H9 (cell line): ENCODE measurements around the gene BIK. TPM values are rescaled to one million over a fixed set of nuclear protein-coding genes. Genes with fewer than 3 reads are reported as not detected.

Source experiments
- DNase-seq: peaks from one replicate; pipeline ENCODE4 v3.0.0-alpha.2; 2017
- H2AFZ ChIP-seq: one replicate; pipeline ENCODE4 v1.6.1; 2013; ENCODE audit warnings: mild to moderate bottlenecking, low read length, control low read depth, moderate library complexity
- H2AK5ac ChIP-seq: 2 replicates; pipeline ENCODE4 v1.6.1; 2013; ENCODE audit warnings: low read length, control low read depth, mixed read lengths; ENCODE audit not compliant: insufficient read length
- H2BK120ac ChIP-seq: one replicate; pipeline ENCODE4 v1.6.1; 2013; ENCODE audit warnings: low read depth, mild to moderate bottlenecking, low read length, control low read depth, inconsistent platforms; ENCODE audit not compliant: poor library complexity, severe bottlenecking
- H2BK12ac ChIP-seq: 2 replicates; pipeline ENCODE4 v1.6.1; 2013; ENCODE audit warnings: low read length, control low read depth, mixed read lengths, low read depth; ENCODE audit not compliant: insufficient read length
- H2BK15ac ChIP-seq: 2 replicates; pipeline ENCODE4 v1.6.1; 2013; ENCODE audit warnings: low read depth, low read length, control low read depth
- H2BK20ac ChIP-seq: one replicate; pipeline ENCODE4 v1.6.1; 2013; ENCODE audit warnings: low read depth, mild to moderate bottlenecking, low read length, control low read depth, inconsistent platforms; ENCODE audit not compliant: poor library complexity, severe bottlenecking
- H2BK5ac ChIP-seq: 2 replicates; pipeline ENCODE4 v1.6.1; 2013; ENCODE audit warnings: low read length, control low read depth, mixed read lengths; ENCODE audit not compliant: insufficient read length
- H3K14ac ChIP-seq: 2 replicates; pipeline ENCODE4 v1.6.1; 2013; ENCODE audit warnings: low read length, control low read depth; ENCODE audit not compliant: insufficient read depth
- H3K18ac ChIP-seq: 2 replicates; pipeline ENCODE4 v1.6.1; 2013; ENCODE audit warnings: low read depth, mild to moderate bottlenecking, mixed read lengths, low read length, control low read depth; ENCODE audit not compliant: insufficient read length
- H3K23ac ChIP-seq: 2 replicates; pipeline ENCODE4 v1.6.1; 2013; ENCODE audit warnings: low read length, control low read depth, mixed read lengths, low read depth; ENCODE audit not compliant: insufficient read length
- H3K23me2 ChIP-seq: 2 replicates; pipeline ENCODE4 v1.6.1; 2013; ENCODE audit warnings: low read depth, mild to moderate bottlenecking, mixed read lengths, low read length, control low read depth; ENCODE audit not compliant: insufficient read length, poor library complexity, severe bottlenecking
- H3K27ac ChIP-seq: 2 replicates; pipeline ENCODE4 v1.5.1; 2013; ENCODE audit warnings: low read length, control low read depth, mixed read lengths, low read depth; ENCODE audit not compliant: insufficient read length
- H3K27me3 ChIP-seq: 2 replicates; pipeline ENCODE4 v1.6.1; 2013; ENCODE audit warnings: low read length, control low read depth, inconsistent platforms; ENCODE audit not compliant: insufficient read depth
- H3K4ac ChIP-seq: 2 replicates; pipeline ENCODE4 v1.6.1; 2013; ENCODE audit warnings: low read depth, mild to moderate bottlenecking, control low read depth, inconsistent platforms, low read length, moderate library complexity
- H3K4me1 ChIP-seq: 2 replicates; pipeline ENCODE4 v1.6.1; 2013; ENCODE audit warnings: low read length, control low read depth, inconsistent platforms; ENCODE audit not compliant: insufficient read depth
- H3K4me2 ChIP-seq: 2 replicates; pipeline ENCODE4 v1.6.1; 2013; ENCODE audit warnings: low read length, control low read depth, mixed read lengths; ENCODE audit not compliant: insufficient read length, insufficient read depth
- H3K56ac ChIP-seq: 2 replicates; pipeline ENCODE4 v1.6.1; 2013; ENCODE audit warnings: low read depth, mild to moderate bottlenecking, mixed read lengths, low read length, control low read depth; ENCODE audit not compliant: insufficient read length
- H3K79me1 ChIP-seq: 2 replicates; pipeline ENCODE4 v1.6.1; 2013; ENCODE audit warnings: low read depth, mild to moderate bottlenecking, moderate library complexity, low read length, control low read depth, inconsistent platforms; ENCODE audit not compliant: insufficient read depth, poor library complexity, severe bottlenecking
- H3K79me2 ChIP-seq: 2 replicates; pipeline ENCODE4 v1.6.1; 2013; ENCODE audit warnings: low read length, control low read depth, inconsistent platforms; ENCODE audit not compliant: insufficient read depth
- H3K9ac ChIP-seq: 2 replicates; pipeline ENCODE4 v1.6.1; 2013; ENCODE audit warnings: low read length, control low read depth, mixed read lengths; ENCODE audit not compliant: insufficient read length; ENCODE audit errors: extremely low read depth
- H3K9me3 ChIP-seq: one replicate; pipeline ENCODE4 v1.6.1; 2013; ENCODE audit warnings: low read depth, low read length, inconsistent platforms; ENCODE audit not compliant: control insufficient read depth
- H3T11ph ChIP-seq: one replicate; pipeline ENCODE4 v1.6.1; 2013; ENCODE audit warnings: mild to moderate bottlenecking, low read length, control low read depth, inconsistent platforms
- H4K20me1 ChIP-seq: one replicate; pipeline ENCODE4 v1.6.1; 2013; ENCODE audit not compliant: control insufficient read depth, insufficient read length, insufficient read depth
- H4K5ac ChIP-seq: 2 replicates; pipeline ENCODE4 v1.6.1; 2013; ENCODE audit warnings: low read depth, mild to moderate bottlenecking, mixed read lengths, low read length, control low read depth; ENCODE audit not compliant: insufficient read length
- H4K8ac ChIP-seq: replicated peaks from 2 replicates; pipeline ENCODE4 v1.6.1; 2013; ENCODE audit warnings: low read length, control low read depth, mixed read lengths, low read depth; ENCODE audit not compliant: insufficient read length
- H4K91ac ChIP-seq: 2 replicates; pipeline ENCODE4 v1.6.1; 2013; ENCODE audit warnings: low read depth, mild to moderate bottlenecking, moderate library complexity, mixed read lengths, low read length, control low read depth; ENCODE audit not compliant: insufficient read length
- H3K27ac Mint-ChIP-seq, 3 experiments: 2 replicates in 2 of 3; 3 replicates in 1 of 3; pipeline ENCODE4 v1.8.0; 2020 to 2021; ENCODE audit warnings: mixed read lengths in 3 of 3, mild to moderate bottlenecking in 1 of 3, moderate library complexity in 1 of 3
- H3K27me3 Mint-ChIP-seq: 2 replicates; pipeline ENCODE4 v1.8.0; 2021; ENCODE audit warnings: low read depth, mild to moderate bottlenecking, moderate library complexity, mixed read lengths
- H3K36me3 Mint-ChIP-seq, 3 experiments: 2 replicates in 2 of 3; 3 replicates in 1 of 3; pipeline ENCODE4 v1.8.0; 2020 to 2021; ENCODE audit warnings: low read depth in 3 of 3, mixed read lengths in 3 of 3; ENCODE audit not compliant: insufficient read depth in 1 of 3
- H3K4me1 Mint-ChIP-seq, 2 experiments: 2 replicates each; pipeline ENCODE4 v1.8.0; 2020; ENCODE audit warnings: mixed read lengths in 2 of 2
- H3K4me3 Mint-ChIP-seq, 2 experiments: 2 replicates in 1 of 2; 3 replicates in 1 of 2; pipeline ENCODE4 v1.8.0; 2020 to 2021; ENCODE audit warnings: mild to moderate bottlenecking in 2 of 2, mixed read lengths in 2 of 2, moderate library complexity in 1 of 2
- H3K9me3 Mint-ChIP-seq, 2 experiments: 2 replicates in 1 of 2; 3 replicates in 1 of 2; pipeline ENCODE4 v1.8.0; 2020; ENCODE audit warnings: mild to moderate bottlenecking in 2 of 2, mixed read lengths in 2 of 2, moderate library complexity in 1 of 2
- CTCF ChIP-seq: fragments of 200-600 bp; sonication (generic); conservative IDR thresholded peaks from 3 replicates; pipeline ENCODE4 v1.8.0; 2021; ENCODE audit warnings: antibody characterized with exemption, mild to moderate bottlenecking
- WGBS: extraction: QIAGEN DNeasy Blood & Tissue Kit; methylation state at CpG from one replicate; pipeline ENCODE4 v1.1.7; 2013; ENCODE audit warnings: missing lambda C conversion rate, low lambda C conversion rate, mixed read lengths; ENCODE audit not compliant: insufficient read length; ENCODE audit errors: extremely low coverage; 5-methylcytosine and 5-hydroxymethylcytosine counted together
- total RNA-seq: library from RNA; stranded (reverse); gene quantifications from 2 replicates; pipeline ENCODE4 v1.2.1, GENCODE V29; 2021

BIK gene
- total RNA-seq, 1 experiment from 2014 or later: 8.3 TPM

GRCh38 chr22:43171607-43172006 lies 61.1 kb downstream of the BIK start:
- no CpG with 5 or more reads among the region's 12 CpGs for WGBS
- no peak overlapping the region for H3K18ac ChIP-seq
- Mint-ChIP-seq H3K4me3 (no peak overlapping the region), H3K36me3 (peaks cover 21 to 77% (median 75%) of the 10 kb centered on the region in 3 experiments; a peak in 6 of 7 replicates), H3K4me1 (no peaks in the 10 kb centered on the region), H3K27me3 (no peaks in the 10 kb centered on the region), H3K27ac (no peak overlapping the region), H3K9me3 (no peaks in the 10 kb centered on the region)
- no peak for DNase-seq
- no peak overlapping the region for H4K8ac ChIP-seq
- no peak overlapping the region for H2AK5ac ChIP-seq
- H3T11ph ChIP-seq: no peak overlapping the region
- H4K5ac ChIP-seq: no peak overlapping the region
- H2BK12ac ChIP-seq: no peak overlapping the region
- no peaks in the 10 kb centered on the region for H3K23me2 ChIP-seq
- H3K79me1 ChIP-seq: no peaks in the 10 kb centered on the region
- no peak overlapping the region for H2AFZ ChIP-seq
- no peaks in the 10 kb centered on the region for H3K27me3 ChIP-seq
- no peak overlapping the region for H3K27ac ChIP-seq
- no peak for TF ChIP-seq CTCF
- no peak overlapping the region for H3K56ac ChIP-seq
- H3K9me3 ChIP-seq: no peaks in the 10 kb centered on the region
- no peak overlapping the region for H3K4ac ChIP-seq
- H2BK20ac ChIP-seq: no peak overlapping the region
- no peak overlapping the region for H3K9ac ChIP-seq
- H3K79me2 ChIP-seq: no peaks in the 10 kb centered on the region
- H2BK120ac ChIP-seq: no peak overlapping the region
- no peak overlapping the region for H3K14ac ChIP-seq
- H2BK15ac ChIP-seq: no peak overlapping the region
- no peak overlapping the region for H3K23ac ChIP-seq
- no peaks in the 10 kb centered on the region for H3K4me1 ChIP-seq
- no peak overlapping the region for H4K91ac ChIP-seq
- no peak overlapping the region for H3K4me2 ChIP-seq
- H2BK5ac ChIP-seq: no peak overlapping the region
- H4K20me1 ChIP-seq: no peaks in the 10 kb centered on the region
